ENCODE measurements around the gene LINC00305. TPM values are rescaled to one million over a fixed set of nuclear protein-coding genes. Genes with fewer than 3 reads are reported as not detected.

The LINC00305 gene
- total RNA-seq, 1 donor from 2014 or later, result 16.4 TPM

- H3K36me3 Mint-ChIP-seq (ENCODE audit: low read depth, unreplicated experiment), result no peaks in the 10 kb centered on the region
- no peaks in the 10 kb centered on the region for H3K4me1 Mint-ChIP-seq (ENCODE audit: unreplicated experiment)
- TF ChIP-seq CTCF (IDR thresholded peaks at IDR 0.05; ENCODE audit: unreplicated experiment), result no peak
- no peak for DNase-seq (ENCODE audit: low spot score)
- H3K27ac Mint-ChIP-seq (ENCODE audit: unreplicated experiment), result no peak overlapping the region
- H3K27me3 Mint-ChIP-seq (ENCODE audit: unreplicated experiment), result peaks cover 4% of the 10 kb centered on the region
- no peaks in the 10 kb centered on the region for H3K9me3 Mint-ChIP-seq (ENCODE audit: unreplicated experiment)
- no peak overlapping the region for H3K4me3 Mint-ChIP-seq (ENCODE audit: unreplicated experiment)
Measured at GRCh38 chr18:64111950-64112349, 36.9 kb downstream of the LINC00305 start.

GRCh38 chr18:64110692-64111480 lies 38.0 kb downstream of the LINC00305 start:
- Mint-ChIP-seq H3K4me1 (ENCODE audit: unreplicated experiment) (no peaks in the 10 kb centered on the region), H3K4me3 (ENCODE audit: unreplicated experiment) (no peak overlapping the region), H3K27ac (ENCODE audit: unreplicated experiment) (no peak overlapping the region), H3K36me3 (ENCODE audit: low read depth, unreplicated experiment) (no peaks in the 10 kb centered on the region), H3K27me3 (ENCODE audit: unreplicated experiment) (peaks cover 4% of the 10 kb centered on the region), H3K9me3 (ENCODE audit: unreplicated experiment) (no peaks in the 10 kb centered on the region)
- TF ChIP-seq CTCF (IDR thresholded peaks at IDR 0.05; ENCODE audit: unreplicated experiment), result no peak
- DNase-seq (ENCODE audit: low spot score), result no peak

GRCh38 chr18:64103986-64104385 lies 44.9 kb downstream of the LINC00305 start:
- H3K27me3 Mint-ChIP-seq (ENCODE audit: unreplicated experiment), result peaks cover 4% of the 10 kb centered on the region
- peaks cover 8% of the 10 kb centered on the region for H3K4me1 Mint-ChIP-seq (ENCODE audit: unreplicated experiment)

GRCh38 chr18:64100116-64100922 lies 48.6 kb downstream of the LINC00305 start:
- no peaks in the 10 kb centered on the region for H3K27me3 Mint-ChIP-seq (ENCODE audit: unreplicated experiment)
- H3K27ac Mint-ChIP-seq (ENCODE audit: unreplicated experiment), result no peak overlapping the region
- H3K4me1 Mint-ChIP-seq (ENCODE audit: unreplicated experiment), result peaks cover 18% of the 10 kb centered on the region
- no peak for DNase-seq (ENCODE audit: low spot score)
- no peak overlapping the region for H3K4me3 Mint-ChIP-seq (ENCODE audit: unreplicated experiment)
- H3K9me3 Mint-ChIP-seq (ENCODE audit: unreplicated experiment), result no peaks in the 10 kb centered on the region
- no peak for TF ChIP-seq CTCF (IDR thresholded peaks at IDR 0.05; ENCODE audit: unreplicated experiment)
- H3K36me3 Mint-ChIP-seq (ENCODE audit: low read depth, unreplicated experiment), result no peaks in the 10 kb centered on the region

More at GRCh38 chr18:64103986-64104385, 44.9 kb downstream of the LINC00305 start:
- H3K9me3 Mint-ChIP-seq (ENCODE audit: unreplicated experiment), result no peaks in the 10 kb centered on the region
- no peak overlapping the region for H3K27ac Mint-ChIP-seq (ENCODE audit: unreplicated experiment)
- H3K4me3 Mint-ChIP-seq (ENCODE audit: unreplicated experiment), result no peak overlapping the region
- DNase-seq (ENCODE audit: low spot score), result no peak
- no peak for TF ChIP-seq CTCF (IDR thresholded peaks at IDR 0.05; ENCODE audit: unreplicated experiment)
- no peaks in the 10 kb centered on the region for H3K36me3 Mint-ChIP-seq (ENCODE audit: low read depth, unreplicated experiment)

- Mint-ChIP-seq H3K4me1 (ENCODE audit: unreplicated experiment) (peaks cover 19% of the 10 kb centered on the region), H3K36me3 (ENCODE audit: low read depth, unreplicated experiment) (no peaks in the 10 kb centered on the region), H3K27me3 (ENCODE audit: unreplicated experiment) (no peaks in the 10 kb centered on the region), H3K4me3 (ENCODE audit: unreplicated experiment) (no peak overlapping the region), H3K9me3 (ENCODE audit: unreplicated experiment) (no peaks in the 10 kb centered on the region), H3K27ac (ENCODE audit: unreplicated experiment) (no peak overlapping the region)
- no peak for TF ChIP-seq CTCF (IDR thresholded peaks at IDR 0.05; ENCODE audit: unreplicated experiment)
- DNase-seq (ENCODE audit: low spot score), result no peak
Measured at GRCh38 chr18:64099244-64099643, 49.6 kb downstream of the LINC00305 start.
